Fibroblast of mammary gland (primary cell): ENCODE data around the gene NLRP10.

ENCODE experiments used
- DNase-seq: peaks from one replicate; pipeline ENCODE4 v3.0.0-alpha.2; 2010; ENCODE audit warnings: low read depth
- H3K4me3 ChIP-seq: 2 replicates; pipeline ENCODE4 v1.5.1; 2011; ENCODE audit warnings: low read depth, mild to moderate bottlenecking, low read length, moderate library complexity; ENCODE audit not compliant: control insufficient read depth
- CTCF ChIP-seq: conservative IDR thresholded peaks from 2 replicates; pipeline ENCODE4 v1.5.1; 2011; ENCODE audit warnings: low read depth, low read length, inconsistent platforms; ENCODE audit not compliant: control insufficient read depth, insufficient read depth

NLRP10 gene

DNA sequence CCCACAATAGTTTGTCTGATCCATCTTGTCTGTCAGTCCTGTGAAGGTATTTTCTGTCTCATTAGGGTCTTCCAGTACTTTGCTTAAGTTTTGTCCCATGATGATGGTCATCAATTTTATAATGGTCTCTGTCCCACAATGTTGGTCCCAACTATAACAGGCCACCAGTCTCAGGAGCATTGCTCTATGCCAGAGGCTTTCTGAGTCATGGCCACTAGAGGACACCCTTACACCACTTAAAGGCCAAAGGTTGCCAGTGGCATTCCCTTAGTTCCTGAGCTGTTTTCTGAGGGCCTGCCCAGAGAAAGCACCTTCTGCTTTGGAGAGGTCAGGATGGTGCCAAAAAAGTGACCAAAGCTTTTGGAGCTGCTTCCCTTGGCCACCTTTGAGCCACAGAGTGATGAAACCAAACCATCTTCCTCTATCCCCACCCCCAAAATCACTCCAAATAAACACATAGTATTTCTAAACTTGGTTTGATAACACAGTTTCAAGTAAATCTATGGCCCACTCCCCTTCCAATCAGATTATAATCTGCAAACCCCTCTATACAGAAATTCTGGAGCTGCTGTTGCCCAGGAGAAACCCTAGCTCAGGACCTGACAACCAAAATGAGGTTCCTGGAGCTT is 41.2 kb upstream of the NLRP10 start:
- H3K4me3 ChIP-seq: no peak overlapping the region
- DNase-seq: peak; percentile 74
- TF ChIP-seq CTCF: peak; percentile 96

- no peak overlapping the region for H3K4me3 ChIP-seq
- DNase-seq: no peak
- TF ChIP-seq CTCF: no peak
Observed at GRCh38 chr11:8005556-8005955, 40.3 kb upstream of the NLRP10 start.

DNA sequence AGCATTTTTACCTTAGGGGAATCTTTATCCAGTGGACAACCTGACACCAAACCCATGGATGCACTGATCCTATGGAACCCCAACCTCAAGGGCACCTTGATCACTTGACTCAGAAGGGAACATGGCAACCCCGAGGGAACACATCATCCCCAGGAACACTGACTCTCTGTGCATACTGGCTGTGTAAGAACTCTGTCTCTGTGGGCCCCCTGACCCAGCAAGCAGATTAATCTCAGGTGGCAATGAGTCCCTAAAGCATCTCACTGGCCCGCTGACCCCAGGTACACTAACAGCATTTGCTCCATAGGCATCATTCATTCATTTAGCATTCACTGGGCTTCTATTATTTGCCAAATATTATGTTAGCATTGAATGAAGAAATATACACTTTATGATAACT is 38.8 kb upstream of the NLRP10 start:
- DNase-seq: no peak

GRCh38 chr11:8003187-8003586 is 37.9 kb upstream of the NLRP10 start:
- H3K4me3 ChIP-seq: no peak overlapping the region
- no peak for DNase-seq
- no peak for TF ChIP-seq CTCF

More for the DNA sequence above, 38.8 kb upstream of the NLRP10 start:
- no peak for TF ChIP-seq CTCF
- no peak overlapping the region for H3K4me3 ChIP-seq

DNA sequence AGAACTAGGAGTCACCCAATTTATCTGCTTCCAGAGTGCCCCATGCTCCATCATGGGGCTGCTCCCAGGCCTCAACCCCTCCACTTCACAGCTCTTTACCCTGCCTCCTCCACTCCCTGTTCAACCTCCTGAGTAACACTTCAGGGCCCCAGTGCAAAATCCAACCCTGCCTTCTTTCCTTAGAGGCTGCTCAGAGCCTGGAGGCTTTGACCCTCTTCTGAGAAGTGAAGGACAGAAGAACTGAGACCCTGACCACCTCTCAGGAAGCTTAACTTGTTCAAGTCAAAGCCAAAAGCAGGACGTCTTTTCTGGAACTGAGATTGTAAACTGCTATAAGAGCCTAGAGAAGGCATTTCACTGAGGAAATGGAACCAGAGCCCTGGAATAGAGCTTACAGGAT is 37.4 kb upstream of the NLRP10 start:
- no peak for DNase-seq
- H3K4me3 ChIP-seq: no peak overlapping the region
- TF ChIP-seq CTCF: no peak

- TF ChIP-seq CTCF: no peak
- no peak overlapping the region for H3K4me3 ChIP-seq
- no peak for DNase-seq
Observed at GRCh38 chr11:8000390-8000789, 35.1 kb upstream of the NLRP10 start.

DNA sequence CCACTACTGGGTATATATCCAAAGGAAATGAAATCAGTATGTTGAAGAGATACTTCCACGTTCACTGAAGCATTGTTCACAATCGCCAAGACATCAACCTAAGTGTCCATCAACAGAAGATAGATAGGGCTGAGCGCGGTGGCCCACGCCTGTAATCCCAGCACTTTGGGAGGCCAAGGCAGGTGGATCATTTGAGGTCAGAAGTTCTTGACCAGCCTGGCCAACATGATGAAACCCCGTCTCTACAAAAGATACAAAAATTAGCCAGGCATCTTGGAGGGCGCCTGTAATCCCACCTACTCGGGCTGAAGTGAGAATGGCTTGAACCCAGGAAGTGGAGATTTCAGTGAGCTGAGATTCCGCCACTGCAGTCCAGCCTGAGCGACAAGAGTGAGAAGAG is 34.5 kb upstream of the NLRP10 start:
- TF ChIP-seq CTCF: no peak
- no peak for DNase-seq

More for the DNA sequence above, 34.5 kb upstream of the NLRP10 start:
- no peak overlapping the region for H3K4me3 ChIP-seq
